ENCODE data around the gene FHL3. TPM values are rescaled to one million over a fixed set of nuclear protein-coding genes. Genes with fewer than 3 reads are reported as not detected.

FHL3 gene
- total and polyA plus RNA-seq, 9 of the 15 experiments (the other 6 are each of a cell fraction or from before 2014, with no cell fraction given), result 6.1 to 144 (median 34.1) TPM

DNA sequence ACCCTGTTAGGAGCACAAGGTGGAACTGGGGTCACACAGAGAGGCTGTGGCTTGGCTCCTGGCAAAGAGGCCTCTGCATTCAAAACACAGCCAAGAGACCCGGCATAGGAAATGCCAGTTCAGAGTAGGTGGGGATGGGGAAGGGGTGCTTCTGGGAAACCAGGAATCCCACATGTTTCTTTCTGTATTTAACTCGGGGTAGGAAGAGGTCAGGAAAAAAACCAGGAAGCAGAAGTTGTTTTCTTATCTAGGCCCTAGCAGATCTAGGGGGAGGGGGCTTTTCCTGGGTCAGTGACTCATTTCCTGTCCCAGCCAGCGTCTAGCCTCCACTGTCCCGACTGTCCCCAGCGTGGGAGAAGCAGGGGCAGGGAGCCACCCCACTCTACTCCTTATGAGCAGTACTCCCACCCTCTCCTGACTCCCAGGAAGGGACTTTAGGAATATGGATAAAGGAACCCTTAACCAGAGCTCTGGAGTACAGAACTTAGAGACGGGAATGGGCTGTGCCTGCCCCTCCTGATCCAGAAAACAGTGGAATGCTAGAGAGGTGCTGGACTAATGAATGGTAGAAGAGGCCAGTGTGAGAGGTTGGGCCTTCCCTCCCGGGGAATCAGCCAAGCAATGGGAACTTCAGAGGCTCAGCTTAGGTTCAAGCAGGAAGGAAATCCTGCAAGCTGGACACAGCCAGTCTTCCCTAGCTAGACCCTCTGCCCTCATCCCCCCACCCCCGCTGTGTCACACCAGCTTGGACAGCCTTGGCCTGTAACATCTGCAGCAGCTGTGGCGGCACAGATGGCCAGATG, 5.7 kb downstream of the FHL3 start (continued):
- TF ChIP-seq, protein P1, sequence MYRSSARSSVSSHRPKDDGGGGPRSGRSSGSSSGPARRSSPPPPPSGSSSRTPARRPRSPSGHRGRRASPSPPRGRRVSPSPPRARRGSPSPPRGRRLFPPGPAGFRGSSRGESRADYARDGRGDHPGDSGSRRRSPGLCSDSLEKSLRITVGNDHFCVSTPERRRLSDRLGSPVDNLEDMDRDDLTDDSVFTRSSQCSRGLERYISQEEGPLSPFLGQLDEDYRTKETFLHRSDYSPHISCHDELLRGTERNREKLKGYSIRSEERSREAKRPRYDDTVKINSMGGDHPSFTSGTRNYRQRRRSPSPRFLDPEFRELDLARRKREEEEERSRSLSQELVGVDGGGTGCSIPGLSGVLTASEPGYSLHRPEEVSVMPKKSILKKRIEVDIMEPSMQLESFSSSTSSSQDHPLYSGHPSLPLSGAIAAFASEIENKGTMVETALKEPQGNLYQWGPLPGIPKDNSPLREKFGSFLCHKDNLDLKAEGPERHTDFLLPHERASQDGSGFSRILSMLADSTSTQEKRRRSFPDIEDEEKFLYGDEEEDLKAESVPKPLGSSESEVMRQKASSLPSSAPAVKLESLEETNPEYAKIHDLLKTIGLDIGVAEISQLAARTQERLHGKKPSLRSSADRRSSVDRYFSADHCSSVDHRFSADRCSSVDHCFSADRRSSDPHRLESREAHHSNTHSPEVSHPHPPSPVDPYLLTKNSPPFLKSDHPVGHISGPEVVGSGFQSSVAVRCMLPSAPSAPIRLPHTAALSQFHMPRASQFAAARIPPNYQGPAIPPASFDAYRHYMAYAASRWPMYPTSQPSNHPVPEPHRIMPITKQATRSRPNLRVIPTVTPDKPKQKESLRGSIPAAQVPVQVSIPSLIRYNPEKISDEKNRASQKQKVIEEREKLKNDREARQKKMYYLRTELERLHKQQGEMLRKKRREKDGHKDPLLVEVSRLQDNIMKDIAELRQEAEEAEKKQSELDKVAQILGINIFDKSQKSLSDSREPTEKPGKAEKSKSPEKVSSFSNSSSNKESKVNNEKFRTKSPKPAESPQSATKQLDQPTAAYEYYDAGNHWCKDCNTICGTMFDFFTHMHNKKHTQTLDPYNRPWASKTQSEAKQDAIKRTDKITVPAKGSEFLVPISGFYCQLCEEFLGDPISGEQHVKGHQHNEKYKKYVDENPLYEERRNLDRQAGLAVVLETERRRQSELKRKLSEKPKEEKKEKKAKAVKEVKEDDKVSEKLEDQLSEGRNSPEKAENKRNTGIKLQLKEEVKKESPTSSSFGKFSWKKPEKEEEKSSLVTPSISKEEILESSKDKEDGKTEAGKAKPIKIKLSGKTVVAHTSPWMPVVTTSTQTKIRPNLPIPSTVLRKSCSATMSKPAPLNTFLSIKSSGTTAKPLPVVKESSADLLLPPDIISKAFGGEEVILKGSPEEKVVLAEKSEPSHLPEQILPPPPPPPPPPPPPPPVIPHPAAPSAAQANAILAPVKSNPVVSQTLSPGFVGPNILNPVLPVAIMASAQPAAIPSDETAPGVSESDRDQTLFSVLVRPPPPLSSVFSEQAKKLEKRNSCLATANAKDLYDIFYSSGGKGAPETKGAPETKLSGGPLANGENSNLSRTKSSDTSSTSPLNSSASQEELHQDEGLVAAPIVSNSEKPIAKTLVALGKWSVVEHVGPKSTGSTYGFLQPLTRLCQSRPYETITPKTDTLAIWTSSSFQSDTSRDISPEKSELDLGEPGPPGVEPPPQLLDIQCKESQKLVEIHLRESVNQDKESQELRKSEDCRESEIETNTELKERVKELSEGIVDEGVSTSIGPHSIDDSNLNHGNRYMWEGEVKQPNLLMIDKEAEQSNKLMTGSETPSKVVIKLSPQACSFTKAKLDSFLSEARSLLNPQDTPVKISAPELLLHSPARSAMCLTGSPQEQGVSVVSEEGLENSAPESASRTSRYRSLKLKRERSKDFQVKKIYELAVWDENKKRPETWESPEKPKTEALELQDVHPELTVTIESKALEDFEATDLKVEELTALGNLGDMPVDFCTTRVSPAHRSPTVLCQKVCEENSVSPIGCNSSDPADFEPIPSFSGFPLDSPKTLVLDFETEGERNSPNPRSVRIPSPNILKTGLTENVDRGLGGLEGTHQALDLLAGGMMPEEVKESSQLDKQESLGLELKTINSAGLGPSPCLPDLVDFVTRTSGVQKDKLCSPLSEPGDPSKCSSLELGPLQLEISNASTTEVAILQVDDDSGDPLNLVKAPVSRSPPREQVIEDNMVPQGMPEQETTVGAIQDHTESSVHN (IDR thresholded peaks at IDR 0.05; ENCODE audit: borderline replicate concordance in 1 of 2, low read depth in 1 of 2), result 0 out of 4 replicates have a peak, but pooled peaks of 1 of the 2 experiments have one; percentile 29
- TF ChIP-seq ELF1 (tag; IDR thresholded peaks at IDR 0.05), result peak; percentile 94
- TF ChIP-seq, protein P2, sequence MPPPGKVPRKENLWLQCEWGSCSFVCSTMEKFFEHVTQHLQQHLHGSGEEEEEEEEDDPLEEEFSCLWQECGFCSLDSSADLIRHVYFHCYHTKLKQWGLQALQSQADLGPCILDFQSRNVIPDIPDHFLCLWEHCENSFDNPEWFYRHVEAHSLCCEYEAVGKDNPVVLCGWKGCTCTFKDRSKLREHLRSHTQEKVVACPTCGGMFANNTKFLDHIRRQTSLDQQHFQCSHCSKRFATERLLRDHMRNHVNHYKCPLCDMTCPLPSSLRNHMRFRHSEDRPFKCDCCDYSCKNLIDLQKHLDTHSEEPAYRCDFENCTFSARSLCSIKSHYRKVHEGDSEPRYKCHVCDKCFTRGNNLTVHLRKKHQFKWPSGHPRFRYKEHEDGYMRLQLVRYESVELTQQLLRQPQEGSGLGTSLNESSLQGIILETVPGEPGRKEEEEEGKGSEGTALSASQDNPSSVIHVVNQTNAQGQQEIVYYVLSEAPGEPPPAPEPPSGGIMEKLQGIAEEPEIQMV (tag; conservative IDR thresholded peaks at IDR 0.05; ENCODE audit: low read depth), result 0 out of 2 replicates have a peak, but pooled peaks have one; percentile 12
- peak; percentile 59 for TF ChIP-seq CXXC5 (CRISPR knock-in tag; IDR thresholded peaks at IDR 0.05)
- peak; percentile 61; the same call in 1 of the 2 replicates for TF ChIP-seq MEF2A (IDR thresholded peaks at IDR 0.05; ENCODE audit: control insufficient read depth, low read depth, low read length)
- TF ChIP-seq ERF (CRISPR knock-in tag; IDR thresholded peaks at IDR 0.05), result peak; percentile 63
- peak; percentile 87 for TF ChIP-seq TCF3 (CRISPR knock-in tag; IDR thresholded peaks at IDR 0.05)
- TF ChIP-seq, protein P3, sequence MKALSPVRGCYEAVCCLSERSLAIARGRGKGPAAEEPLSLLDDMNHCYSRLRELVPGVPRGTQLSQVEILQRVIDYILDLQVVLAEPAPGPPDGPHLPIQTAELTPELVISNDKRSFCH (CRISPR knock-in tag; IDR thresholded peaks at IDR 0.05), result no peak
- TF ChIP-seq, protein P3 (tag; IDR thresholded peaks at IDR 0.05), result 0 out of 2 replicates have a peak, but pooled peaks have one; percentile 13
- no peak for TF ChIP-seq NR4A1 (CRISPR knock-in tag; IDR thresholded peaks at IDR 0.05)
- TF ChIP-seq NR4A1 (tag; IDR thresholded peaks at IDR 0.05), result 0 out of 2 replicates have a peak, but pooled peaks have one; percentile 65
- TF ChIP-seq HMGN3 (IDR thresholded peaks at IDR 0.05; ENCODE audit: borderline replicate concordance, extremely low read depth, insufficient read length, low read depth, low read length), result peak; percentile 69
- TF ChIP-seq, protein P4, sequence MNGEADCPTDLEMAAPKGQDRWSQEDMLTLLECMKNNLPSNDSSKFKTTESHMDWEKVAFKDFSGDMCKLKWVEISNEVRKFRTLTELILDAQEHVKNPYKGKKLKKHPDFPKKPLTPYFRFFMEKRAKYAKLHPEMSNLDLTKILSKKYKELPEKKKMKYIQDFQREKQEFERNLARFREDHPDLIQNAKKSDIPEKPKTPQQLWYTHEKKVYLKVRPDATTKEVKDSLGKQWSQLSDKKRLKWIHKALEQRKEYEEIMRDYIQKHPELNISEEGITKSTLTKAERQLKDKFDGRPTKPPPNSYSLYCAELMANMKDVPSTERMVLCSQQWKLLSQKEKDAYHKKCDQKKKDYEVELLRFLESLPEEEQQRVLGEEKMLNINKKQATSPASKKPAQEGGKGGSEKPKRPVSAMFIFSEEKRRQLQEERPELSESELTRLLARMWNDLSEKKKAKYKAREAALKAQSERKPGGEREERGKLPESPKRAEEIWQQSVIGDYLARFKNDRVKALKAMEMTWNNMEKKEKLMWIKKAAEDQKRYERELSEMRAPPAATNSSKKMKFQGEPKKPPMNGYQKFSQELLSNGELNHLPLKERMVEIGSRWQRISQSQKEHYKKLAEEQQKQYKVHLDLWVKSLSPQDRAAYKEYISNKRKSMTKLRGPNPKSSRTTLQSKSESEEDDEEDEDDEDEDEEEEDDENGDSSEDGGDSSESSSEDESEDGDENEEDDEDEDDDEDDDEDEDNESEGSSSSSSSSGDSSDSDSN (IDR thresholded peaks at IDR 0.05; ENCODE audit: borderline replicate concordance in 1 of 2, low read depth in 2 of 2, low read length in 2 of 2), result peak in 1 of 2 experiments; percentile 83; a peak in 2 of 4 replicates
